ENCODE measurements around the gene LRSAM1. TPM values are rescaled to one million over a fixed set of nuclear protein-coding genes. Genes with fewer than 3 reads are reported as not detected.

The LRSAM1 gene
- total RNA-seq, 1 experiment from 2014 or later: 25.8 TPM

- Histone ChIP-seq H3K27me3 (replicated peaks; ENCODE audit: control insufficient read depth, insufficient read depth, low read length) (no peaks in the 10 kb centered on the region), H3K4me3 (ENCODE audit: low read depth, low read length) (0 out of 2 replicates have a peak overlapping the region, but pooled peaks have one; percentile 11), H3K4me1 (peaks cover 33% of the 10 kb centered on the region), H3K9me3 (no peaks in the 10 kb centered on the region), H3K36me3 (ENCODE audit: control insufficient read depth, insufficient read depth, low read length) (peaks cover 2% of the 10 kb centered on the region; the same call in 1 of the 2 replicates)
- no peaks in the 10 kb centered on the region for H3K27me3 Mint-ChIP-seq (ENCODE audit: insufficient read depth, unreplicated experiment)
- no peak for TF ChIP-seq CTCF (IDR thresholded peaks at IDR 0.05; ENCODE audit: insufficient read depth in 1 of 2, low read depth in 1 of 2, low read length in 1 of 2, severe bottlenecking in 1 of 2, unreplicated experiment in 1 of 2)
- ChIA-PET POLR2A (interaction anchor here (0.6 to 1.0 kb wide), 4 partner anchors 11 to 96 kb away, joined by 3 to 4 read pairs (median 4); partner anchors contain the start of gene LRSAM1), CTCF (interaction anchor here (0.6 to 1.1 kb wide), 4 partner anchors 16 to 189 kb away, joined by 3 to 4 read pairs (median 3); partner anchors contain the start of gene TOR2A)
- no TSS peak for BruUV-seq (replicated peaks)
- intact Hi-C loops (cut with micrococcal nuclease; ENCODE audit: unreplicated experiment): loop anchor here (1.0 to 2.0 kb wide), 2 partner anchors 22 to 41 kb away; no protein-coding TSS in a partner anchor
- DNase-seq: peak; percentile 83
- peaks cover 32% of the 10 kb centered on the region for H3K36me3 Mint-ChIP-seq (ENCODE audit: insufficient read depth, unreplicated experiment)
- H3K4me3 Mint-ChIP-seq (ENCODE audit: unreplicated experiment): peak overlapping the region; percentile 69
- H3K4me1 Mint-ChIP-seq (ENCODE audit: low read depth, unreplicated experiment): peaks cover 38% of the 10 kb centered on the region
- peak overlapping the region; percentile 93 for H3K27ac Mint-ChIP-seq (ENCODE audit: unreplicated experiment)
- no peaks in the 10 kb centered on the region for H3K9me3 Mint-ChIP-seq (ENCODE audit: unreplicated experiment)
These were observed 94.2 kb downstream of the LRSAM1 start for GRCh38 chr9:127545196-127546124.

- no peak for DNase-seq
- peaks cover 38% of the 10 kb centered on the region for H3K4me1 Mint-ChIP-seq (ENCODE audit: low read depth, unreplicated experiment)
- no peaks in the 10 kb centered on the region for H3K27me3 Mint-ChIP-seq (ENCODE audit: insufficient read depth, unreplicated experiment)
- Histone ChIP-seq H3K36me3 (ENCODE audit: control insufficient read depth, insufficient read depth, low read length) (peaks cover 2% of the 10 kb centered on the region; the same call in 1 of the 2 replicates), H3K9me3 (no peaks in the 10 kb centered on the region), H3K4me1 (peaks cover 33% of the 10 kb centered on the region), H3K4me3 (ENCODE audit: low read depth, low read length) (no peak overlapping the region), H3K27me3 (replicated peaks; ENCODE audit: control insufficient read depth, insufficient read depth, low read length) (no peaks in the 10 kb centered on the region)
- BruUV-seq (replicated peaks): no TSS peak
- intact Hi-C loops (cut with micrococcal nuclease; ENCODE audit: unreplicated experiment): no loop called here
- peaks cover 32% of the 10 kb centered on the region for H3K36me3 Mint-ChIP-seq (ENCODE audit: insufficient read depth, unreplicated experiment)
- peak overlapping the region; percentile 93 for H3K27ac Mint-ChIP-seq (ENCODE audit: unreplicated experiment)
- H3K9me3 Mint-ChIP-seq (ENCODE audit: unreplicated experiment): no peaks in the 10 kb centered on the region
- ChIA-PET POLR2A (interaction anchor here (1.0 kb wide), 2 partner anchors 12 to 95 kb away, joined by 4 read pairs; partner anchors contain the start of gene LRSAM1), CTCF (interaction anchor here (0.6 to 0.7 kb wide), 2 partner anchors 20 to 189 kb away, joined by 3 read pairs; partner anchors contain the start of gene TOR2A)
- peak overlapping the region; percentile 69 for H3K4me3 Mint-ChIP-seq (ENCODE audit: unreplicated experiment)
- no peak for TF ChIP-seq CTCF (IDR thresholded peaks at IDR 0.05; ENCODE audit: insufficient read depth in 1 of 2, low read depth in 1 of 2, low read length in 1 of 2, severe bottlenecking in 1 of 2, unreplicated experiment in 1 of 2)
These were observed 95.0 kb downstream of the LRSAM1 start for GRCh38 chr9:127546125-127546832.

GRCh38 chr9:127548352-127548881 lies 97.1 kb downstream of the LRSAM1 start:
- ChIA-PET CTCF (interaction anchor here (1.4 kb wide), 1 partner anchor 187 kb away, joined by 6 read pairs; the partner anchor contains the start of gene TOR2A), POLR2A (no interaction called here)
- Histone ChIP-seq H3K27me3 (replicated peaks; ENCODE audit: control insufficient read depth, insufficient read depth, low read length) (no peaks in the 10 kb centered on the region), H3K4me1 (peaks cover 33% of the 10 kb centered on the region), H3K36me3 (ENCODE audit: control insufficient read depth, insufficient read depth, low read length) (peaks cover 2% of the 10 kb centered on the region; the same call in 1 of the 2 replicates), H3K4me3 (ENCODE audit: low read depth, low read length) (no peak overlapping the region), H3K9me3 (no peaks in the 10 kb centered on the region)
- Mint-ChIP-seq H3K4me1 (ENCODE audit: low read depth, unreplicated experiment) (peaks cover 35% of the 10 kb centered on the region), H3K27me3 (ENCODE audit: insufficient read depth, unreplicated experiment) (no peaks in the 10 kb centered on the region), H3K36me3 (ENCODE audit: insufficient read depth, unreplicated experiment) (peaks cover 32% of the 10 kb centered on the region), H3K9me3 (ENCODE audit: unreplicated experiment) (no peaks in the 10 kb centered on the region), H3K4me3 (ENCODE audit: unreplicated experiment) (no peak overlapping the region), H3K27ac (ENCODE audit: unreplicated experiment) (peak overlapping the region; percentile 48)
- BruUV-seq (replicated peaks): no TSS peak
- intact Hi-C loops (cut with micrococcal nuclease; ENCODE audit: unreplicated experiment): no loop called here
- TF ChIP-seq CTCF (IDR thresholded peaks at IDR 0.05; ENCODE audit: insufficient read depth in 1 of 2, low read depth in 1 of 2, low read length in 1 of 2, severe bottlenecking in 1 of 2, unreplicated experiment in 1 of 2): no peak
- DNase-seq: no peak

All from Caco-2 (cell line).